CD8-positive, alpha-beta memory T cell (primary cell): Measurements from ENCODE around the gene TIAL1. TPM values are rescaled to one million over a fixed set of nuclear protein-coding genes. Genes with fewer than 3 reads are reported as not detected.

ENCODE experiments used
- CTCF ChIA-PET: fragments of 350-600 bp; sonication (Branson Sonifier 250); formaldehyde crosslinking; loops from one replicate; lab custom pipeline; 2021; ENCODE audit warnings: antibody characterized with exemption; lab: Charles Lee
- POLR2A ChIA-PET: fragments of 350-600 bp; sonication (Branson Sonifier 250); formaldehyde crosslinking; loops from one replicate; lab custom pipeline; 2021; ENCODE audit warnings: antibody characterized with exemption; lab: Charles Lee
- DNase-seq, 5 donors: peaks; one replicate each; pipeline versions ENCODE4 v3.0.0 to v3.0.0-alpha.2; 2020 to 2022; ENCODE audit warnings: mixed read lengths in 1 of 5
- H3K27ac ChIP-seq: one replicate; pipeline ENCODE4 v1.7.0; 2013; ENCODE audit warnings: low read depth, mild to moderate bottlenecking, low read length, moderate library complexity
- H3K27me3 ChIP-seq: 2 replicates; pipeline ENCODE4 v1.7.0; 2013; ENCODE audit warnings: low read length, mild to moderate bottlenecking; ENCODE audit not compliant: insufficient read depth, poor library complexity, severe bottlenecking
- H3K36me3 ChIP-seq: 2 replicates; pipeline ENCODE4 v1.7.0; 2013; ENCODE audit warnings: mild to moderate bottlenecking, low read length, moderate library complexity; ENCODE audit not compliant: insufficient read depth
- H3K4me1 ChIP-seq: 2 replicates; pipeline ENCODE4 v1.7.0; 2013; ENCODE audit warnings: mild to moderate bottlenecking, low read length, moderate library complexity; ENCODE audit not compliant: insufficient read depth
- H3K4me3 ChIP-seq: 2 replicates; pipeline ENCODE4 v1.7.0; 2013; ENCODE audit warnings: mild to moderate bottlenecking, low read length
- H3K9me3 ChIP-seq: 2 replicates; pipeline ENCODE4 v1.7.0; 2013; ENCODE audit warnings: mild to moderate bottlenecking, low read length
- H3K27ac Mint-ChIP-seq, 8 donors: one replicate each; pipeline ENCODE4 v1.8.0; 2020 to 2021; ENCODE audit warnings: mixed read lengths in 8 of 8, mild to moderate bottlenecking in 6 of 8, inconsistent platforms in 3 of 8, moderate library complexity in 3 of 8
- H3K27me3 Mint-ChIP-seq, 2 donors: one replicate each; pipeline ENCODE4 v1.8.0; 2020 to 2021; ENCODE audit warnings: mixed read lengths in 2 of 2, mild to moderate bottlenecking in 1 of 2, moderate library complexity in 1 of 2
- H3K36me3 Mint-ChIP-seq, 3 donors: one replicate each; pipeline ENCODE4 v1.8.0; 2020 to 2021; ENCODE audit warnings: mixed read lengths in 3 of 3, inconsistent platforms in 1 of 3, mild to moderate bottlenecking in 1 of 3
- H3K4me1 Mint-ChIP-seq, 3 donors: one replicate each; pipeline ENCODE4 v1.8.0; 2020 to 2021; ENCODE audit warnings: mixed read lengths in 3 of 3, inconsistent platforms in 1 of 3, mild to moderate bottlenecking in 1 of 3
- H3K4me3 Mint-ChIP-seq, 7 donors: one replicate each; pipeline ENCODE4 v1.8.0; 2020 to 2021; ENCODE audit warnings: mixed read lengths in 7 of 7, mild to moderate bottlenecking in 6 of 7, moderate library complexity in 4 of 7, inconsistent platforms in 2 of 7
- H3K9me3 Mint-ChIP-seq, 5 donors: one replicate each; pipeline ENCODE4 v1.8.0; 2020 to 2022; ENCODE audit warnings: mixed read lengths in 5 of 5, mild to moderate bottlenecking in 3 of 5, moderate library complexity in 2 of 5, inconsistent platforms in 1 of 5
- polyA plus RNA-seq: library from polyadenylated mRNA; unstranded; fragments of 300-500 nt; fragmentation: Illumina TruSeq; gene quantifications from one replicate; pipeline ENCODE4 v1.2.3, GENCODE V29; 2021
- total RNA-seq, 2 experiments: library from RNA; stranded (reverse); gene quantifications; one replicate each; pipeline ENCODE4 v1.2.3, GENCODE V29; 2021

The TIAL1 gene
- total and polyA plus RNA-seq, 3 experiments from 2014 or later: 15.0 to 207 (median 201) TPM

- H3K4me3 ChIP-seq: no peak overlapping the region
- no peak for DNase-seq
- H3K4me3 Mint-ChIP-seq: peak overlapping the region in 1 of 7 donors; percentile 24
- H3K9me3 Mint-ChIP-seq: no peaks in the 10 kb centered on the region
- no peaks in the 10 kb centered on the region for H3K9me3 ChIP-seq
- no peaks in the 10 kb centered on the region for H3K27me3 ChIP-seq
- no peak overlapping the region for H3K27ac ChIP-seq
- peak overlapping the region in 6 of 8 donors; percentile 11 to 76 (median 36) for H3K27ac Mint-ChIP-seq
- H3K4me1 Mint-ChIP-seq: peaks cover 19 to 41% (median 37%) of the 10 kb centered on the region in 3 donors
- H3K36me3 ChIP-seq: peaks cover 22% of the 10 kb centered on the region
- CTCF ChIA-PET: interaction anchor here (1.0 to 11.1 kb wide), 2 partner anchors 16 to 79 kb away, joined by 4 to 83 read pairs; partner anchors contain the start of gene RGS10
- POLR2A ChIA-PET: no interaction called here
- H3K4me1 ChIP-seq: peaks cover 31% of the 10 kb centered on the region
- H3K27me3 Mint-ChIP-seq: no peaks in the 10 kb centered on the region
- peaks cover 1 to 71% (median 4%) of the 10 kb centered on the region in 3 donors for H3K36me3 Mint-ChIP-seq
Measured at GRCh38 chr10:119523895-119524719, 72.7 kb downstream of the TIAL1 start.

Other genes with a start within 250 kb of the TIAL1 start
- 100 to 1,000 TPM; 127 to 130 TPM for gene RGS10, start 54.2 kb downstream of the TIAL1 start, total RNA-seq
- 182 TPM for gene RGS10, start 54.2 kb downstream of the TIAL1 start, polyA plus RNA-seq
- gene BAG3, start 54.4 kb upstream of the TIAL1 start, total RNA-seq: 10 to 100 TPM; 12.0 to 12.5 TPM
- gene BAG3, start 54.4 kb upstream of the TIAL1 start, polyA plus RNA-seq: 11.3 TPM
- gene INPP5F, start 129.1 kb upstream of the TIAL1 start, total RNA-seq: 10 to 100 TPM; 22.3 to 23.0 TPM
- gene INPP5F, start 129.1 kb upstream of the TIAL1 start, polyA plus RNA-seq: 4.4 TPM